NB4 (cell line): ENCODE data around the gene IMMP2L.

Experiments
- CTCF ChIP-seq: IDR thresholded peaks from one replicate; pipeline ENCODE4 v1.5.1; 2012; ENCODE audit warnings: low read depth, low read length
- MYC ChIP-seq: IDR thresholded peaks from 2 replicates; pipeline ENCODE4 v1.6.1; 2011; ENCODE audit warnings: low read depth, low read length

GRCh38 chr7:111147708-111148533 is 414.4 kb downstream of the IMMP2L start:
- no peak for TF ChIP-seq CTCF
- no peak for TF ChIP-seq MYC
